ENCODE results near the gene ZNF180. TPM values are rescaled to one million over a fixed set of nuclear protein-coding genes. Genes with fewer than 3 reads are reported as not detected.

The ZNF180 gene
- total and polyA plus RNA-seq, 2 donors (not counting 3 experiments of a cell fraction or from before 2014, with no cell fraction given) = 2.1 to 8.6 TPM

- H3K9me3 ChIP-seq (replicated peaks; ENCODE audit: control insufficient read depth, insufficient read depth, low read length) = no peaks in the 10 kb centered on the region
- no peaks in the 10 kb centered on the region for H4K20me1 ChIP-seq (replicated peaks; ENCODE audit: control insufficient read depth, extremely low read depth, insufficient read depth, low read length)
- no peaks in the 10 kb centered on the region for H3K9me1 ChIP-seq (replicated peaks; ENCODE audit: control insufficient read depth, extremely low read depth, insufficient read depth, low read length)
- ChIA-PET POLR2A (no interaction called here), CTCF (no interaction called here)
- H2AFZ ChIP-seq (ENCODE audit: low read depth, low read length) = no peak overlapping the region
- H3K4me3 ChIP-seq (replicated peaks in 1 of 3; ENCODE audit: insufficient read depth in 1 of 3, low read depth in 1 of 3, low read length in 3 of 3) = no peak overlapping the region
- H3K79me2 ChIP-seq (ENCODE audit: control insufficient read depth, insufficient read depth, low read length) = no peaks in the 10 kb centered on the region
- FAIRE-seq = no peak
- H3K4me1 ChIP-seq (ENCODE audit: control insufficient read depth, extremely low read depth, insufficient read depth, low read length) = no peaks in the 10 kb centered on the region
- H3K36me3 ChIP-seq (ENCODE audit: control insufficient read depth in 2 of 2, extremely low read depth in 1 of 2, insufficient read depth in 2 of 2, low read length in 2 of 2) = no peaks in the 10 kb centered on the region
- dilution Hi-C loops (cut with MboI; ENCODE audit: extremely low pct_ligation_motif_present, low sequenced_read_pairs) (no loop called here), intact Hi-C loops (cut with micrococcal nuclease) (no loop called here)
- peaks cover 0 to under 1% of the 10 kb centered on the region in 2 experiments for H3K27me3 ChIP-seq (ENCODE audit: control insufficient read depth in 2 of 2, insufficient read depth in 2 of 2, low read length in 2 of 2)
- no peak overlapping the region for H3K9ac ChIP-seq (replicated peaks; ENCODE audit: extremely low read depth, insufficient read depth, low read length)
- H3K27ac ChIP-seq (ENCODE audit: insufficient read depth, low read depth, low read length) = no peak overlapping the region
- no TSS peak for BruUV-seq (replicated peaks)
- no peak overlapping the region for H3K4me2 ChIP-seq (ENCODE audit: insufficient read depth, low read length)
- DNase-seq (ENCODE audit: low read depth, low spot score) = no peak
- no peak for TF ChIP-seq JUN (IDR thresholded peaks at IDR 0.05; ENCODE audit: borderline replicate concordance, insufficient read depth, insufficient read length, low read depth)
- no peak for TF ChIP-seq FOS (IDR thresholded peaks at IDR 0.05; ENCODE audit: borderline replicate concordance, insufficient read depth, low read length)
- TF ChIP-seq POLR2AphosphoS5 (IDR thresholded peaks at IDR 0.05; ENCODE audit: insufficient read depth, low read depth, low read length) = no peak
- TF ChIP-seq, protein P1, sequence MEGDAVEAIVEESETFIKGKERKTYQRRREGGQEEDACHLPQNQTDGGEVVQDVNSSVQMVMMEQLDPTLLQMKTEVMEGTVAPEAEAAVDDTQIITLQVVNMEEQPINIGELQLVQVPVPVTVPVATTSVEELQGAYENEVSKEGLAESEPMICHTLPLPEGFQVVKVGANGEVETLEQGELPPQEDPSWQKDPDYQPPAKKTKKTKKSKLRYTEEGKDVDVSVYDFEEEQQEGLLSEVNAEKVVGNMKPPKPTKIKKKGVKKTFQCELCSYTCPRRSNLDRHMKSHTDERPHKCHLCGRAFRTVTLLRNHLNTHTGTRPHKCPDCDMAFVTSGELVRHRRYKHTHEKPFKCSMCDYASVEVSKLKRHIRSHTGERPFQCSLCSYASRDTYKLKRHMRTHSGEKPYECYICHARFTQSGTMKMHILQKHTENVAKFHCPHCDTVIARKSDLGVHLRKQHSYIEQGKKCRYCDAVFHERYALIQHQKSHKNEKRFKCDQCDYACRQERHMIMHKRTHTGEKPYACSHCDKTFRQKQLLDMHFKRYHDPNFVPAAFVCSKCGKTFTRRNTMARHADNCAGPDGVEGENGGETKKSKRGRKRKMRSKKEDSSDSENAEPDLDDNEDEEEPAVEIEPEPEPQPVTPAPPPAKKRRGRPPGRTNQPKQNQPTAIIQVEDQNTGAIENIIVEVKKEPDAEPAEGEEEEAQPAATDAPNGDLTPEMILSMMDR (IDR thresholded peaks at IDR 0.05; ENCODE audit: extremely low read depth in 1 of 2, insufficient read depth in 1 of 2, low read depth in 1 of 2, low read length in 2 of 2) = no peak
Observed at GRCh38 chr19:44515031-44515430, 14.7 kb upstream of the ZNF180 start.

Measured in endothelial cell of umbilical vein (primary cell).